ENCODE data around the gene KRTAP9-2.

Gene KRTAP9-2

GRCh38 chr17:41263212-41263611 lies 36.8 kb downstream of the KRTAP9-2 start:
- TF ChIP-seq CSRNP3 (CRISPR knock-in tag; IDR thresholded peaks at IDR 0.05) (no peak), ISL1 (CRISPR knock-in tag; IDR thresholded peaks at IDR 0.05) (no peak), TOX (CRISPR knock-in tag; IDR thresholded peaks at IDR 0.05; ENCODE audit: borderline replicate concordance) (no peak), ZFP3 (CRISPR knock-in tag; IDR thresholded peaks at IDR 0.05) (no peak), ZNF8 (CRISPR knock-in tag; IDR thresholded peaks at IDR 0.05) (no peak), TCF4 (CRISPR knock-in tag; IDR thresholded peaks at IDR 0.05; ENCODE audit: borderline replicate concordance) (no peak), RARB (CRISPR knock-in tag; IDR thresholded peaks at IDR 0.05) (no peak), ARNTL (CRISPR knock-in tag; IDR thresholded peaks at IDR 0.05; ENCODE audit: borderline replicate concordance, low read depth) (no peak), PPARA (CRISPR knock-in tag; IDR thresholded peaks at IDR 0.05; ENCODE audit: borderline replicate concordance) (no peak)
- TF ChIP-seq, protein P1, sequence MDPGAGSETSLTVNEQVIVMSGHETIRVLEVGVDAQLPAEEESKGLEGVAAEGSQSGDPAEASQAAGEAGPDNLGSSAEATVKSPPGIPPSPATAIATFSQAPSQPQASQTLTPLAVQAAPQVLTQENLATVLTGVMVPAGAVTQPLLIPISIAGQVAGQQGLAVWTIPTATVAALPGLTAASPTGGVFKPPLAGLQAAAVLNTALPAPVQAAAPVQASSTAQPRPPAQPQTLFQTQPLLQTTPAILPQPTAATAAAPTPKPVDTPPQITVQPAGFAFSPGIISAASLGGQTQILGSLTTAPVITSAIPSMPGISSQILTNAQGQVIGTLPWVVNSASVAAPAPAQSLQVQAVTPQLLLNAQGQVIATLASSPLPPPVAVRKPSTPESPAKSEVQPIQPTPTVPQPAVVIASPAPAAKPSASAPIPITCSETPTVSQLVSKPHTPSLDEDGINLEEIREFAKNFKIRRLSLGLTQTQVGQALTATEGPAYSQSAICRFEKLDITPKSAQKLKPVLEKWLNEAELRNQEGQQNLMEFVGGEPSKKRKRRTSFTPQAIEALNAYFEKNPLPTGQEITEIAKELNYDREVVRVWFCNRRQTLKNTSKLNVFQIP (CRISPR knock-in tag; IDR thresholded peaks at IDR 0.05; ENCODE audit: borderline replicate concordance, low read depth): no peak
- no peak for ATAC-seq

DNA sequence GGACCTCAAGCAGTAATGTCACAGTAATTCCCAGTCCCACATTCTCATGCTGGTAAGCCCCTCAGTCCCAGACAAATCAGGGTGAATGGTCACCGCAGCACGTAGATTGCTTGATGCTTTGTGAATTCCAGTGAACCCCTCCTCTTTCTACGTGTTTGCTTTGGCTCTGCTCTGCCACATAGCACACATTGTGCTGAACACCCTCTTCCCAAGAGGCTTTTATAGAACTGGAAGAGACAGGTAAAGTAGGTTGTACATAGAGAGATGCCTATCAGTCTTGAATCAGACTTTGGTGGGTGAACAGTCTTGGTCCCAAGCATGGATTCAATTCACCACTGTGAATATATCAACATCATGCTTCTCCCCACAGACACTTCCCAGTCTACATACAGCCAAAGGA lies 38.2 kb downstream of the KRTAP9-2 start:
- ATAC-seq: no peak
- no peak for TF ChIP-seq PATZ1 (CRISPR knock-in tag; IDR thresholded peaks at IDR 0.05; ENCODE audit: borderline replicate concordance)
- TF ChIP-seq, protein P2, sequence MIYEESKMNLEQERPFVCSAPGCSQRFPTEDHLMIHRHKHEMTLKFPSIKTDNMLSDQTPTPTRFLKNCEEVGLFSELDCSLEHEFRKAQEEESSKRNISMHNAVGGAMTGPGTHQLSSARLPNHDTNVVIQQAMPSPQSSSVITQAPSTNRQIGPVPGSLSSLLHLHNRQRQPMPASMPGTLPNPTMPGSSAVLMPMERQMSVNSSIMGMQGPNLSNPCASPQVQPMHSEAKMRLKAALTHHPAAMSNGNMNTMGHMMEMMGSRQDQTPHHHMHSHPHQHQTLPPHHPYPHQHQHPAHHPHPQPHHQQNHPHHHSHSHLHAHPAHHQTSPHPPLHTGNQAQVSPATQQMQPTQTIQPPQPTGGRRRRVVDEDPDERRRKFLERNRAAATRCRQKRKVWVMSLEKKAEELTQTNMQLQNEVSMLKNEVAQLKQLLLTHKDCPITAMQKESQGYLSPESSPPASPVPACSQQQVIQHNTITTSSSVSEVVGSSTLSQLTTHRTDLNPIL (CRISPR knock-in tag; IDR thresholded peaks at IDR 0.05; ENCODE audit: low read depth): no peak
- no peak for TF ChIP-seq TOX (CRISPR knock-in tag; IDR thresholded peaks at IDR 0.05; ENCODE audit: borderline replicate concordance)
- TF ChIP-seq ZNF70 (CRISPR knock-in tag; IDR thresholded peaks at IDR 0.05): no peak
- TF ChIP-seq ZFP30 (CRISPR knock-in tag; IDR thresholded peaks at IDR 0.05): no peak
- TF ChIP-seq RARB (CRISPR knock-in tag; IDR thresholded peaks at IDR 0.05): no peak
- no peak for TF ChIP-seq SNAI2 (CRISPR knock-in tag; IDR thresholded peaks at IDR 0.05)
- no peak for TF ChIP-seq CSRNP3 (CRISPR knock-in tag; IDR thresholded peaks at IDR 0.05)
- no peak for TF ChIP-seq PPARA (CRISPR knock-in tag; IDR thresholded peaks at IDR 0.05; ENCODE audit: borderline replicate concordance)
- no peak for TF ChIP-seq ZNF8 (CRISPR knock-in tag; IDR thresholded peaks at IDR 0.05)
- TF ChIP-seq, protein P3, sequence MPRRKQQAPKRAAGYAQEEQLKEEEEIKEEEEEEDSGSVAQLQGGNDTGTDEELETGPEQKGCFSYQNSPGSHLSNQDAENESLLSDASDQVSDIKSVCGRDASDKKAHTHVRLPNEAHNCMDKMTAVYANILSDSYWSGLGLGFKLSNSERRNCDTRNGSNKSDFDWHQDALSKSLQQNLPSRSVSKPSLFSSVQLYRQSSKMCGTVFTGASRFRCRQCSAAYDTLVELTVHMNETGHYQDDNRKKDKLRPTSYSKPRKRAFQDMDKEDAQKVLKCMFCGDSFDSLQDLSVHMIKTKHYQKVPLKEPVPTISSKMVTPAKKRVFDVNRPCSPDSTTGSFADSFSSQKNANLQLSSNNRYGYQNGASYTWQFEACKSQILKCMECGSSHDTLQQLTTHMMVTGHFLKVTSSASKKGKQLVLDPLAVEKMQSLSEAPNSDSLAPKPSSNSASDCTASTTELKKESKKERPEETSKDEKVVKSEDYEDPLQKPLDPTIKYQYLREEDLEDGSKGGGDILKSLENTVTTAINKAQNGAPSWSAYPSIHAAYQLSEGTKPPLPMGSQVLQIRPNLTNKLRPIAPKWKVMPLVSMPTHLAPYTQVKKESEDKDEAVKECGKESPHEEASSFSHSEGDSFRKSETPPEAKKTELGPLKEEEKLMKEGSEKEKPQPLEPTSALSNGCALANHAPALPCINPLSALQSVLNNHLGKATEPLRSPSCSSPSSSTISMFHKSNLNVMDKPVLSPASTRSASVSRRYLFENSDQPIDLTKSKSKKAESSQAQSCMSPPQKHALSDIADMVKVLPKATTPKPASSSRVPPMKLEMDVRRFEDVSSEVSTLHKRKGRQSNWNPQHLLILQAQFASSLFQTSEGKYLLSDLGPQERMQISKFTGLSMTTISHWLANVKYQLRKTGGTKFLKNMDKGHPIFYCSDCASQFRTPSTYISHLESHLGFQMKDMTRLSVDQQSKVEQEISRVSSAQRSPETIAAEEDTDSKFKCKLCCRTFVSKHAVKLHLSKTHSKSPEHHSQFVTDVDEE (CRISPR knock-in tag; IDR thresholded peaks at IDR 0.05): no peak
- no peak for TF ChIP-seq ESRRG (CRISPR knock-in tag; IDR thresholded peaks at IDR 0.05)
- no peak for TF ChIP-seq GLIS3 (CRISPR knock-in tag; IDR thresholded peaks at IDR 0.05)
- TF ChIP-seq BACH2 (CRISPR knock-in tag; IDR thresholded peaks at IDR 0.05; ENCODE audit: borderline replicate concordance): no peak
- no peak for TF ChIP-seq ZNF565 (CRISPR knock-in tag; conservative IDR thresholded peaks at IDR 0.05; ENCODE audit: low read depth)
- no peak for TF ChIP-seq ISL1 (CRISPR knock-in tag; IDR thresholded peaks at IDR 0.05)
- no peak for TF ChIP-seq CSDC2 (CRISPR knock-in tag; IDR thresholded peaks at IDR 0.05)

All from SK-N-SH treated with all-trans-retinoic acid at 6 μM for 48 hours (cell line).